ENCODE data around the gene EPX. TPM values are rescaled to one million over a fixed set of nuclear protein-coding genes. Genes with fewer than 3 reads are reported as not detected.

The EPX gene
- total RNA-seq, 1 donor: not detected

- Histone ChIP-seq H3K9me3 (ENCODE audit: low read depth, low read length) (no peaks in the 10 kb centered on the region), H4K20me1 (ENCODE audit: insufficient read depth, low read length) (no peaks in the 10 kb centered on the region), H3K36me3 (ENCODE audit: insufficient read depth, low read length) (no peaks in the 10 kb centered on the region), H3K4me3 (ENCODE audit: insufficient read depth, low read length) (no peak overlapping the region), H3K4me1 (ENCODE audit: insufficient read depth, low read length) (no peaks in the 10 kb centered on the region), H3K27ac (ENCODE audit: low read depth, low read length) (no peak overlapping the region), H3K79me2 (ENCODE audit: insufficient read depth, low read length) (no peaks in the 10 kb centered on the region), H3K27me3 (ENCODE audit: insufficient read depth, low read length) (peaks cover 37% of the 10 kb centered on the region), H2AFZ (ENCODE audit: low read length) (no peak overlapping the region), H3K4me2 (ENCODE audit: insufficient read depth, low read length) (no peak overlapping the region)
- no peak for TF ChIP-seq CTCF (IDR thresholded peaks at IDR 0.05; ENCODE audit: extremely low read depth, low read depth, low read length)
- no peak for DNase-seq (ENCODE audit: insufficient read length, low spot score, missing footprints)
These were observed 35.4 kb upstream of the EPX start for GRCh38 chr17:58156839-58157803.

- Histone ChIP-seq H3K9me3 (ENCODE audit: low read depth, low read length) (no peaks in the 10 kb centered on the region), H3K4me3 (ENCODE audit: insufficient read depth, low read length) (no peak overlapping the region), H3K27me3 (ENCODE audit: insufficient read depth, low read length) (peaks cover 37% of the 10 kb centered on the region), H3K4me2 (ENCODE audit: insufficient read depth, low read length) (no peak overlapping the region), H2AFZ (ENCODE audit: low read length) (no peak overlapping the region), H4K20me1 (ENCODE audit: insufficient read depth, low read length) (no peaks in the 10 kb centered on the region), H3K79me2 (ENCODE audit: insufficient read depth, low read length) (no peaks in the 10 kb centered on the region), H3K36me3 (ENCODE audit: insufficient read depth, low read length) (no peaks in the 10 kb centered on the region), H3K27ac (ENCODE audit: low read depth, low read length) (no peak overlapping the region), H3K4me1 (ENCODE audit: insufficient read depth, low read length) (no peaks in the 10 kb centered on the region)
- no peak for TF ChIP-seq CTCF (IDR thresholded peaks at IDR 0.05; ENCODE audit: extremely low read depth, low read depth, low read length)
- no peak for DNase-seq (ENCODE audit: insufficient read length, low spot score, missing footprints)
These were observed 34.3 kb upstream of the EPX start for GRCh38 chr17:58158181-58158580.

GRCh38 chr17:58161566-58161965, 31.0 kb upstream of the EPX start:
- Histone ChIP-seq H3K36me3 (ENCODE audit: insufficient read depth, low read length) (no peaks in the 10 kb centered on the region), H4K20me1 (ENCODE audit: insufficient read depth, low read length) (no peaks in the 10 kb centered on the region), H3K9me3 (ENCODE audit: low read depth, low read length) (no peaks in the 10 kb centered on the region), H2AFZ (ENCODE audit: low read length) (no peak overlapping the region), H3K4me3 (ENCODE audit: insufficient read depth, low read length) (no peak overlapping the region), H3K4me1 (ENCODE audit: insufficient read depth, low read length) (no peaks in the 10 kb centered on the region), H3K4me2 (ENCODE audit: insufficient read depth, low read length) (no peak overlapping the region), H3K27me3 (ENCODE audit: insufficient read depth, low read length) (peaks cover 22% of the 10 kb centered on the region), H3K79me2 (ENCODE audit: insufficient read depth, low read length) (no peaks in the 10 kb centered on the region), H3K27ac (ENCODE audit: low read depth, low read length) (no peak overlapping the region)
- TF ChIP-seq CTCF (IDR thresholded peaks at IDR 0.05; ENCODE audit: extremely low read depth, low read depth, low read length): no peak
- no peak for DNase-seq (ENCODE audit: insufficient read length, low spot score, missing footprints)

GRCh38 chr17:58165981-58166380, 26.5 kb upstream of the EPX start:
- Histone ChIP-seq H3K27ac (ENCODE audit: low read depth, low read length) (no peak overlapping the region), H4K20me1 (ENCODE audit: insufficient read depth, low read length) (no peaks in the 10 kb centered on the region), H3K9me3 (ENCODE audit: low read depth, low read length) (no peaks in the 10 kb centered on the region), H3K4me2 (ENCODE audit: insufficient read depth, low read length) (no peak overlapping the region), H3K36me3 (ENCODE audit: insufficient read depth, low read length) (no peaks in the 10 kb centered on the region), H2AFZ (ENCODE audit: low read length) (no peak overlapping the region), H3K79me2 (ENCODE audit: insufficient read depth, low read length) (no peaks in the 10 kb centered on the region), H3K27me3 (ENCODE audit: insufficient read depth, low read length) (no peaks in the 10 kb centered on the region), H3K4me1 (ENCODE audit: insufficient read depth, low read length) (no peaks in the 10 kb centered on the region), H3K4me3 (ENCODE audit: insufficient read depth, low read length) (no peak overlapping the region)
- DNase-seq (ENCODE audit: insufficient read length, low spot score, missing footprints): no peak
- TF ChIP-seq CTCF (IDR thresholded peaks at IDR 0.05; ENCODE audit: extremely low read depth, low read depth, low read length): no peak

Data from osteoblast (primary cell).